Calu3 (cell line): ENCODE data around the gene IFT74. TPM values are rescaled to one million over a fixed set of nuclear protein-coding genes. Genes with fewer than 3 reads are reported as not detected.

Source experiments
- BruUV-seq: library from RNA; stranded (reverse); fragments of 400-500 nt; replicated peaks from 2 replicates; lab custom pipeline; 2021; lab: Mats Ljungman, UMichigan
- CTCF ChIA-PET: fragments of 300-600 bp; sonication (Branson Sonifier 250); formaldehyde crosslinking; loops from one replicate; lab custom pipeline; 2022; ENCODE audit warnings: antibody characterized with exemption; lab: Charles Lee
- DNase-seq: peaks from one replicate; pipeline ENCODE4 v3.0.0; 2022
- H3K27ac Mint-ChIP-seq: one replicate; pipeline ENCODE4 v1.8.0; 2022; ENCODE audit warnings: mixed read lengths; ENCODE audit not compliant: unreplicated experiment
- H3K27me3 Mint-ChIP-seq: one replicate; pipeline ENCODE4 v1.8.0; 2022; ENCODE audit warnings: mixed read lengths; ENCODE audit not compliant: unreplicated experiment
- H3K36me3 Mint-ChIP-seq: one replicate; pipeline ENCODE4 v1.8.0; 2022; ENCODE audit warnings: mild to moderate bottlenecking, moderate library complexity, mixed read lengths; ENCODE audit not compliant: insufficient read depth, unreplicated experiment
- H3K4me1 Mint-ChIP-seq: one replicate; pipeline ENCODE4 v1.8.0; 2022; ENCODE audit warnings: mild to moderate bottlenecking, low read depth, mixed read lengths; ENCODE audit not compliant: unreplicated experiment
- H3K4me3 Mint-ChIP-seq: one replicate; pipeline ENCODE4 v1.8.0; 2022; ENCODE audit warnings: mild to moderate bottlenecking, low read depth, moderate library complexity, mixed read lengths; ENCODE audit not compliant: unreplicated experiment
- H3K9me3 Mint-ChIP-seq: one replicate; pipeline ENCODE4 v1.8.0; 2022; ENCODE audit warnings: low read depth, mixed read lengths; ENCODE audit not compliant: unreplicated experiment
- CTCF ChIP-seq: fragments of 200-600 bp; IDR thresholded peaks from one replicate; pipeline ENCODE4 v1.8.0; 2022; ENCODE audit warnings: antibody characterized with exemption; ENCODE audit not compliant: unreplicated experiment
- intact Hi-C: fragments of 100-400 bp; cut with micrococcal nuclease; formaldehyde crosslinking; loops from one replicate; pipeline ENCODE4 v1.10.0; 2022; ENCODE audit not compliant: unreplicated experiment
- total RNA-seq: library from RNA; stranded (reverse); gene quantifications from 2 replicates; pipeline ENCODE4 v1.2.3, GENCODE V29; 2022

The IFT74 gene
- total RNA-seq, 1 experiment from 2014 or later = 7.3 TPM

- Mint-ChIP-seq H3K27me3 (no peaks in the 10 kb centered on the region), H3K4me3 (no peak overlapping the region), H3K27ac (no peak overlapping the region), H3K9me3 (no peaks in the 10 kb centered on the region), H3K36me3 (no peaks in the 10 kb centered on the region), H3K4me1 (no peaks in the 10 kb centered on the region)
- no TSS peak for BruUV-seq
- CTCF ChIA-PET = no interaction called here
- DNase-seq = no peak
- no peak for TF ChIP-seq CTCF
- intact Hi-C loops = no loop called here
These were observed 130.8 kb downstream of the IFT74 start for GRCh38 chr9:27086818-27087680.

GRCh38 chr9:27088981-27089380 is 132.8 kb downstream of the IFT74 start:
- Mint-ChIP-seq H3K27ac (no peak overlapping the region), H3K9me3 (no peaks in the 10 kb centered on the region)

GRCh38 chr9:27089706-27090105 is 133.5 kb downstream of the IFT74 start:
- TF ChIP-seq CTCF = no peak
- BruUV-seq = no TSS peak
- intact Hi-C loops = no loop called here
- H3K27me3 Mint-ChIP-seq = no peaks in the 10 kb centered on the region
- H3K27ac Mint-ChIP-seq = no peak overlapping the region
- no peak overlapping the region for H3K4me3 Mint-ChIP-seq
- no peaks in the 10 kb centered on the region for H3K36me3 Mint-ChIP-seq
- DNase-seq = no peak
- CTCF ChIA-PET = no interaction called here
- H3K4me1 Mint-ChIP-seq = no peaks in the 10 kb centered on the region
- no peaks in the 10 kb centered on the region for H3K9me3 Mint-ChIP-seq

More at GRCh38 chr9:27088981-27089380, 132.8 kb downstream of the IFT74 start:
- Mint-ChIP-seq H3K36me3 (no peaks in the 10 kb centered on the region), H3K4me3 (no peak overlapping the region), H3K27me3 (no peaks in the 10 kb centered on the region), H3K4me1 (no peaks in the 10 kb centered on the region)
- intact Hi-C loops = no loop called here
- BruUV-seq = no TSS peak
- no peak for TF ChIP-seq CTCF
- no peak for DNase-seq
- CTCF ChIA-PET = no interaction called here

- CTCF ChIA-PET = no interaction called here
- no peak for TF ChIP-seq CTCF
- Mint-ChIP-seq H3K4me1 (no peaks in the 10 kb centered on the region), H3K27ac (no peak overlapping the region), H3K27me3 (no peaks in the 10 kb centered on the region), H3K9me3 (no peaks in the 10 kb centered on the region), H3K36me3 (no peaks in the 10 kb centered on the region), H3K4me3 (no peak overlapping the region)
- no TSS peak for BruUV-seq
- intact Hi-C loops = no loop called here
- no peak for DNase-seq
These were observed 134.0 kb downstream of the IFT74 start for GRCh38 chr9:27090231-27090630.
